GM21528 (cell line): ENCODE data around the gene TBC1D19.
A peak's percentile ranks its signal among the peaks of the same experiment; 100 is the strongest.
"Not testable (repeated sequence)": the region's sequence is repeated elsewhere in the genome, so short reads cannot be mapped to it uniquely, and the experiment has no call there.

ENCODE experiments used
- ATAC-seq: cut with Tn5 transposase; IDR thresholded peaks from one replicate; pipeline ENCODE4 v1.9.1; 2021; ENCODE audit warnings: mild to moderate bottlenecking, moderate library complexity; ENCODE audit not compliant: unreplicated experiment, low FRiP score

The TBC1D19 gene

GRCh38 chr4:26670903-26671537 is 87.1 kb downstream of the TBC1D19 start:
- no peak for ATAC-seq

DNA sequence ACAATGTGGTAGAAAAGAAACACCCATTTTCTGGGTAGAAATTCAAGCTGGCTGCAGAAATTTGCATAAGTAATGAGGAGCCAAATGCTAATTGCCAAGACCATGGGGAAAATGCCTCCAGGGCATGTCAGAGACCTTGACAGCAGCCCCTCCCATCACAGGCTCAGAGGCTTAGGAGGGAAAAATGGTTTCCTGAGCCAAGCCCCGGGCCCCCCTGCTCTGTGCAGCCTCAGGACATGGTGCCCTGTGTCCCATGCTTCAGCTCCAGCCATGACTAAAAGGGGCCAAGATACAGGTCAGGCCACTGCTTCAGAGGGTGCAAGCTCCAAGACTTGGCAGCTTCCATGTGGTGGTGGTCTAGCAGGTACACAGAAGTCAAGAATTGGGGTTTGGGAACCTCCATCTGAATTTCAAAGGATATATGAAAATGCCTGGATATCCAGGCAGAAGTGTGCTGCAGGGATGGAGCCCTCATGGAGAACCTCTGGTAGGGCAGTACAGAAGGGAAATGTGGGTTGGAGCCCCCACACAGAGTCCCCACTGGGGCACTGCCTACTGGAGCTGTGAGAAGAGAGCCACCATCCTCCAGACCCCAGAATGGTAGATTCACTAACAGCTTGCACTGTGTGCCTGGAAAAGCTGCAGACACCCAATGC is 95.3 kb downstream of the TBC1D19 start:
- not testable (repeated sequence) for ATAC-seq

DNA sequence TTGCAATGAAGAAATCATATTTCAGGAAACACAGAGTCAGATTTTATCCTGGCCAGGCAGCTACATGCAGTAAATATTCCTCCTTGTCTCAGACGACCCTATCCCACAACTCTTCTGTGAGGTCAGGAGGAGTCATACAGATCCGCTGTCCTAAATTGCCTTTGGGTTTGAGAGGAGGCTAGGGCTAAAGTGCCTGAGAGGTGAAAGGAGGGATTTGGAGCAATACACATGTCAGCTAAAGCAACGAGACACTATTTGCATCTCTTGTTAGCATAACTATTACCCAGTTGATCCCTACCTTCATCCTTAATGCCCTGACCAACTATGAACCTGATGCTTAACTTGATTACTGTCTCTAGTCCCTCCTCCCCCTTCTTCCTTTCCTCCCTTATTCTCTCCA is 98.6 kb downstream of the TBC1D19 start:
- no peak for ATAC-seq

DNA sequence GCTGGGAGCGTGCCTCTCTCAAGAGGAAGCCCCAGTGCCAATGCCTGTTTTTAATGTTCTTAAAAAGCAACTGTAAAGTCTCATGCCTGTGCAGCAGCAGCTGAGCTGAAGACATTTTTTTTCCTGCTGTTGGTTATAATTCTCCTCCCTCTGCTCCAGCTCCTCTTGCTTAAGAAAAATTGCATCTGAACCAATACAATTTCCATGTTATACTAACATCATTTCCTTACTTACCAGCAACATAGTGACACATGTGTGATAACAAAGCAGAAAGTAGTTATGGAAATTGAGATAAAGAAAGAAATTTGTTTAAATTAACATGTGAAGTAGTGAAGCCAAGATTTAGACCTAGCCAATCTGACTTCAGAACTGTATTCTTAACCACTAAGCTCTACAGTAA is 101.4 kb downstream of the TBC1D19 start:
- ATAC-seq = no peak

- ATAC-seq = no peak
Observed at GRCh38 chr4:26687728-26688127, 103.8 kb downstream of the TBC1D19 start.

DNA sequence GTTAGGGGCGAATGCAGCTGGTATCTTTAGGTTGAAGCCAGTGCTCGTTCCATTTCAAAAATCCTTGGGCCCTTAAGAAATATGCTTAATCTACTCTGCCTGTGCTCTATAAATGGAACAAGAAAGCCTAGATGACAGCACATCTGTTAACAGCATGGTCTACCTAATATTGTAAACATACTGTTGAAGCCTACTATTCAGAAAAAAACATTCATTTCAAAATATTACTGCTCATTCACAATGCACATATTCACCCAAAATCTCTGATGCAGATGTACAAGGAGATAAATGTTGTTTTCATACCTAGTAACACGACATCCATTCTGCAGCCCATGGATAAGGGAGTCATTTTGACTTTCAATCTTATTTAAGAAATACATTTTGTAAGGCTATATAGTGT is 106.6 kb downstream of the TBC1D19 start:
- ATAC-seq = no peak

GRCh38 chr4:26692014-26692726 is 108.3 kb downstream of the TBC1D19 start:
- no peak for ATAC-seq

GRCh38 chr4:26694131-26694530 is 110.2 kb downstream of the TBC1D19 start:
- not testable (repeated sequence) for ATAC-seq

- ATAC-seq = no peak
Observed at GRCh38 chr4:26700110-26700509, 116.2 kb downstream of the TBC1D19 start.

- no peak for ATAC-seq
Observed at GRCh38 chr4:26701095-26701494, 117.2 kb downstream of the TBC1D19 start.

- no peak for ATAC-seq
Observed at GRCh38 chr4:26701786-26702227, 117.9 kb downstream of the TBC1D19 start.

DNA sequence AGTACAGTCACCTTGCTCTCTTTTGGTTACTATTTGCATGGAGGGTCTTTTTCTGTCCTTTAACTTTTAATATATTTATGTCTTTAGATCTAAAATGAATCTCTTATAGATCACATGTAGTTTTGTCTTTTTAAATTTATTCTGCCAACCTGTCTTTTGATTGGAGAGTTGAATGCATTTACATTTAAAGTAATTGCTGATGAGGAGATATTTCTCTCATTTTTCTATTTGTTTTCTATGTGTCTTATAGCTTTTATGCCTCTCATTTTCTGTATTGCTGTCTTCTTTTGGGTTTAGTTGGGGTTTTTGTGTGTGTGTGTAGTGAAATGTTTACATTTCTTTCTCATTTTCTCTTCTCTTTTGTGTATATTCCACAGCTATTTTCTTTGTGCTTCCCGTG is 123.5 kb downstream of the TBC1D19 start:
- no peak for ATAC-seq

GRCh38 chr4:26709246-26709645 is 125.4 kb downstream of the TBC1D19 start:
- ATAC-seq = no peak

DNA sequence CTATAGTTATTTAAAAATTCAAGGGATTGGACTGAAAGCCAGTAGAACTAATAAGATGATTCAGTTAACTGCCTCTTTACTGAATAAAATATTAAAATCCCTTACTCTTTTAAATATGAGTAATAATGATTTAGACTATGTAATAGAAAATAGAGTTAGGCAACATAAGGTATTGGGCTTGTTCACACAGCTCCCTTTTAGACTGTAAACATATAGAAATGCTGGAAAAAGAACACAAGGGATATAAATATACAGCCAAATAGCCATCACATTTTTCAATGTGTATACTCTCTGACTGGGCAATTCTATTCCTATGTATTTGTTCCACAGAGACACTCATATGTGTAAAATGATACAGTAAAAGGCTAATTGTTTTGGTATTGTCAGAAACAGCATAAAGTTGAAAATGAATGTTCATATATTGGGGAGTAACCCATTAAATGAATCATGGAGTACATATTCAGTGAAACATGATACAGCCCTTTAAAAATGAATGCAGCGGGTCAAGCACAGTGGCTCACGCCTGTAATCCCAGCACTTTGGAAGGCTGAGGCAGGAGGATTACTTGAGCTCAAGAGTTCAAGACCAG is 129.8 kb downstream of the TBC1D19 start:
- no peak for ATAC-seq

DNA sequence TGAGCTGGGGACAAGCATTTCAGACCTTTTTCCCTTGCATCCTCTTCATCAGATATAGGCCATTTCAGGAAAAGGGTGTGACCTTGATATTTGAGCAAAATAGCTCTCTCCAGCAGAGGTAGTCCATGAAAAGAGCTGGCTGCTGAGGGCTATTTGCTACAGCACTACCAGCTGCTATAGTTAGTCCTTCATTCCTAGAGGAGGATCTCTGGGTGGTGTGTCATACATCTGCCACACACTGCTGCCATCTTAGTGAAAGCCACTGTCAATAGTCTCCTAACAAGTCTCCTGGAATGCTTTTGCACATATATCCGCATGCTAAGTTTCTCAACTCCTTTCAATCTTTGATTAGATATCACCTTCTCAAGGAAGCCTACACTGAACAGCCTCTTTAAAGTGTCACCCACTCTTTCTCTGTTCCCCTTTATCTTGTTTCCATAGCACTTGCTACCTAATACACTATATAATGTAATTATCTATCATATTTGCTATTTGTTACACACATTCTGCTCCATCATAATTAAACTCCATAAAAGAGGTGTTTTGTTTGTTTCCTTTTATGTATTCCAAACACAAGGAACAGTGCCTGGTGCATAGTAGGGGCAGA is 131.9 kb downstream of the TBC1D19 start:
- ATAC-seq = no peak

- ATAC-seq = no peak
Observed at GRCh38 chr4:26717332-26717731, 133.4 kb downstream of the TBC1D19 start.

DNA sequence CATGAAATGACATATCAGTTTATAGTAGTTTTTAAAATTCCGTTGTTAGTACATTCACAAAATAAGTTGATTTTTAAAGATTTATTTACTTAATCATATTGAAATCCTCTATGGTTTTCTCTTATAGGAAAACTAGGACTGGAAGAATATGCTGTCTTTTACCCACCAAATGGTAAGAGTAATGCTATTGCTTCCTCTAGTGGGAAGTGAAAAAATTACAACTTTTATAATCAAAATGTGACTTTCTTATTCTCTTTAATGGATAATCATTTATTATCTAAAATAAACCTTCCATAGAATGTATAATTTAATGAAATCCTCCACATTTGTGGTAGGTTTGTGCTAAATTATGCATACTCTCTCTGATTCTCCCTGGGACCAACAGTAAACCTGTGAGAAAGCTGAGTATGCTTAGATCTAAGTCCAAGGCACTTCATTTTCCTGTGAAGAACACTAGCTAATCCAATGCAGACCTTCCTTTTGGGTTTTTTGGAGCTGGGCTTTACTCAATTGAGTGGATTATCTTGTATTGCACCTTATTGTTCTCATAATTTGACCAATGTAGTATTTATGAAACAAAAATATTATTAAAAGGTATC is 136.2 kb downstream of the TBC1D19 start:
- ATAC-seq = no peak

DNA sequence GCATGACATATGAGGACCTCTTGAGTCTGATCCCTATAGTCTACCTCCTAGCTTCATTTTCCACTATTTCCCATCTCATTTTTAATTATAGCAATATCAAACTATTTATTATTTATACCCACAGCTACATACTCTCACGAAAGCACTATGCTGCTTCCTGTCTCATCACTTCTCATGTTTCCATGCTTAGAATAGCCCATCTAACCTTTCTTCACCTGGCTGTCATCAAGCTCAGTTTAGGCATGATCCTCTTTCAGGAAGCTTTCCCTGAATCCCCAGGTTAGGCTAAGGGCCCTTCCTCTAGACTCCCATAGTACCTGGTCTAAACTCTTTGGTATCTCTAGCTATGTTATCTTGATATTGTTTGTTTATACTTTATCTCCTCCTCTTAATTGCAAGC is 137.8 kb downstream of the TBC1D19 start:
- ATAC-seq = no peak

DNA sequence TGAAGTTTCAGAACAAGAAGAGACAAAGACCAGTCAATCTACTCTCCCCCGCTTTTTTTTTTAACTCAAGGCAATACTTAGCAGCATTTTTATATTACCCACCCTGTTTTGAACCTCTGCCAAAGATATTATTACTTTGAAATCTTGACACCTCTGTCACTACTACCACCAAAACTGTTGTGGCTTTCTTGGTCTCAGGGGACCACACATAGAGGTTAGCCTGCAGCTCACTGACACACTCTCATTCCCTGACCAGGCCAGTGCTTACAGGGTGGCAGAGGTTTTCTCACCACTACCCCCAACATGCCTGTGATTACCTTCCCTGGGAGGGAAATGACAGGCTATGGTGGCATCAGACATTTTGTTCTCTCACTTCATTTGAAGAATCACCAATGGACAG is 139.3 kb downstream of the TBC1D19 start:
- peak; percentile 87 for ATAC-seq

GRCh38 chr4:26724534-26724933 is 140.7 kb downstream of the TBC1D19 start:
- ATAC-seq = no peak
